ENCODE data around the gene TRNAU1AP. TPM values are rescaled to one million over a fixed set of nuclear protein-coding genes. Genes with fewer than 3 reads are reported as not detected.
"Not testable (repeated sequence)": the region's sequence is repeated elsewhere in the genome, so short reads cannot be mapped to it uniquely, and the experiment has no call there.

TRNAU1AP gene
- total RNA-seq, 1 donor from 2014 or later, result 24.5 TPM

DNA sequence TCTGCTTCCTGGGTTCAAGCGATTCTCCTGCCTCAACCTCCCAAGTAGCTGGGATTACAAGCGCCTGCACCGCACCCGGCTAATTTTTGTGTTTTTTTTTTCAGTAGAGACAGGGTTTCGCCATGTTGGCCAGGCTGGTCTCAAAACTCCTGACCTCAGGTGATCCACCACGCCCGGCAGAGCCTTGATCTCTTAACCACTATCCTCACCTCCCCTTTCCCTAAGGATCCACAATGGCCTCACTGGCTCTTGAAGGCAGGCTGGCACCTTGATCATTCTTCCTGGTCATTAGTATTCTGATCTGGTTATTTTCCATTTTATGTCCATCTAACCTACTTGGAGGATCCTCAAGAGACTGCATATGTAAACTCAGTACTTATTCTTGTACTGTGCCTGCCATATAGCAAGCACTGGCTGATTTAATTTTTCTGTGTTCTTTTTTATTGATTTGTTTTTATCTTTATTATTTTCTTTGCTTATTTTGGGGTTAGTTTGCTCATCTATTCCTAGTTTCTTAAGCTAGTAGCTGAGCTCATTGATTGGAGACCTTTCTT lies 40.8 kb upstream of the TRNAU1AP start:
- Histone ChIP-seq H3K27me3 (no peaks in the 10 kb centered on the region), H3K36me3 (peaks cover 80% of the 10 kb centered on the region), H3K27ac (no peak overlapping the region), H3K4me1 (peaks cover 38% of the 10 kb centered on the region), H3K9me3 (no peaks in the 10 kb centered on the region), H3K4me3 (no peak overlapping the region)
- intact Hi-C loops (cut with DNase I), result loop anchor here (10.0 kb wide), 1 partner anchor 83 kb away; the partner anchor contains the start of gene RAB42
- ATAC-seq (no peak), DNase-seq (no peak)
- no peak for TF ChIP-seq CTCF (IDR thresholded peaks at IDR 0.05)

GRCh38 chr1:28514445-28514933 lies 38.4 kb upstream of the TRNAU1AP start:
- H3K36me3 ChIP-seq, result peaks cover 61% of the 10 kb centered on the region
- ATAC-seq, DNase-seq, H3K4me3 ChIP-seq, H3K27me3 ChIP-seq, H3K9me3 ChIP-seq, H3K27ac ChIP-seq: not testable (repeated sequence)
- H3K4me1 ChIP-seq, result peaks cover 33% of the 10 kb centered on the region
- intact Hi-C loops (cut with DNase I), result loop anchor here (10.0 kb wide), 1 partner anchor 80 kb away; the partner anchor contains the start of gene RAB42

GRCh38 chr1:28516518-28516956 lies 36.3 kb upstream of the TRNAU1AP start:
- Histone ChIP-seq H3K27ac (no peak overlapping the region), H3K4me3 (no peak overlapping the region), H3K9me3 (no peaks in the 10 kb centered on the region), H3K36me3 (peaks cover 41% of the 10 kb centered on the region), H3K27me3 (no peaks in the 10 kb centered on the region), H3K4me1 (peaks cover 15% of the 10 kb centered on the region)
- DNase-seq (no peak), ATAC-seq (no peak)
- intact Hi-C loops (cut with DNase I), result loop anchor here (10.0 kb wide), 1 partner anchor 78 kb away; the partner anchor contains the start of gene RAB42
- TF ChIP-seq CTCF (IDR thresholded peaks at IDR 0.05), result no peak

- intact Hi-C loops (cut with DNase I), result loop anchor here (10.0 kb wide), 1 partner anchor 77 kb away; the partner anchor contains the start of gene RAB42
Observed at GRCh38 chr1:28517649-28517999, 35.3 kb upstream of the TRNAU1AP start.

GRCh38 chr1:28518000-28518744 lies 34.7 kb upstream of the TRNAU1AP start:
- peaks cover 14% of the 10 kb centered on the region for H3K4me1 ChIP-seq
- peak; percentile 100 for TF ChIP-seq CTCF (IDR thresholded peaks at IDR 0.05)
- no peaks in the 10 kb centered on the region for H3K9me3 ChIP-seq
- DNase-seq, result peak; percentile 95
- intact Hi-C loops (cut with DNase I), result loop anchor here (10.0 kb wide), 1 partner anchor 77 kb away; the partner anchor contains the start of gene RAB42
- H3K4me3 ChIP-seq, result peak overlapping the region; percentile 72
- peak overlapping the region; percentile 78 for H3K27ac ChIP-seq
- peak; percentile 97 for ATAC-seq
- H3K27me3 ChIP-seq, result no peaks in the 10 kb centered on the region
- peaks cover 25% of the 10 kb centered on the region for H3K36me3 ChIP-seq

More at GRCh38 chr1:28517649-28517999, 35.3 kb upstream of the TRNAU1AP start:
- no peak for DNase-seq
- H3K4me3 ChIP-seq, result peak overlapping the region; percentile 72
- H3K36me3 ChIP-seq, result peaks cover 30% of the 10 kb centered on the region
- H3K4me1 ChIP-seq, result peaks cover 14% of the 10 kb centered on the region
- no peaks in the 10 kb centered on the region for H3K27me3 ChIP-seq
- no peak for ATAC-seq
- no peak for TF ChIP-seq CTCF (IDR thresholded peaks at IDR 0.05)
- H3K27ac ChIP-seq, result peak overlapping the region; percentile 78
- H3K9me3 ChIP-seq, result no peaks in the 10 kb centered on the region
